AG04449 (cell line): ENCODE results near the gene TMEM61.

Experiments used
- CTCF ChIA-PET: fragments of 350-600 bp; formaldehyde crosslinking; extraction: SDS; loops from one replicate; lab custom pipeline; 2021; ENCODE audit warnings: antibody characterized with exemption; lab: Yijun Ruan, JAX
- POLR2A ChIA-PET: fragments of 400-600, 350-600 bp; formaldehyde crosslinking; extraction: SDS; loops from one replicate; lab custom pipeline; 2020; ENCODE audit warnings: antibody characterized with exemption, inconsistent platforms; lab: Yijun Ruan, JAX
- DNase-seq: peaks from one replicate; pipeline ENCODE4 v3.0.0-alpha.2; 2010; ENCODE audit warnings: low read depth, low spot score
- H3K4me3 ChIP-seq: 2 replicates; pipeline ENCODE4 v1.5.1; 2011; ENCODE audit warnings: low read depth, mild to moderate bottlenecking, control low read depth, low read length
- CTCF ChIP-seq: IDR thresholded peaks from one replicate; pipeline ENCODE4 v1.5.1; 2011; ENCODE audit warnings: mild to moderate bottlenecking, moderate library complexity, low read length, control low read depth, inconsistent platforms; ENCODE audit not compliant: insufficient read depth; ENCODE audit errors: missing control alignments

TMEM61 gene

GRCh38 chr1:54950006-54950368, 30.4 kb upstream of the TMEM61 start:
- no peak for TF ChIP-seq CTCF
- ChIA-PET POLR2A (no interaction called here), CTCF (interaction anchor here (1.0 to 18.6 kb wide), 27 partner anchors 8 to 328 kb away, joined by 3 to 656 read pairs (median 8); partner anchors contain the start of genes BSND, DHCR24 and PCSK9)
- H3K4me3 ChIP-seq = no peak overlapping the region
- DNase-seq = no peak

GRCh38 chr1:54950369-54951163, 29.9 kb upstream of the TMEM61 start:
- DNase-seq = peak; percentile 63
- peak overlapping the region; percentile 20; the same call in 1 of the 2 replicates for H3K4me3 ChIP-seq
- ChIA-PET CTCF (interaction anchor here (0.7 to 18.6 kb wide), 29 partner anchors 11 to 1836 kb away, joined by 3 to 656 read pairs (median 7); partner anchors contain the start of genes BSND, DHCR24 and PCSK9), POLR2A (no interaction called here)
- TF ChIP-seq CTCF = peak; percentile 72

GRCh38 chr1:54951810-54952226, 28.6 kb upstream of the TMEM61 start:
- POLR2A ChIA-PET = no interaction called here
- no peak for DNase-seq
- TF ChIP-seq CTCF = no peak
- CTCF ChIA-PET = interaction anchor here (1.2 to 18.6 kb wide), 11 partner anchors 9 to 82 kb away, joined by 3 to 656 read pairs (median 37); partner anchors contain the start of gene BSND
- H3K4me3 ChIP-seq = no peak overlapping the region

- no peak for DNase-seq
- ChIA-PET POLR2A (no interaction called here), CTCF (interaction anchor here (1.2 to 18.6 kb wide), 8 partner anchors 7 to 117 kb away, joined by 3 to 656 read pairs (median 53); partner anchors contain the start of gene BSND)
- no peak for TF ChIP-seq CTCF
- H3K4me3 ChIP-seq = no peak overlapping the region
Measured at GRCh38 chr1:54952950-54953718, 27.3 kb upstream of the TMEM61 start.

- POLR2A ChIA-PET = no interaction called here
- CTCF ChIA-PET = interaction anchor here (1.4 to 18.6 kb wide), 7 partner anchors 7 to 117 kb away, joined by 3 to 656 read pairs (median 59); partner anchors contain the start of gene BSND
- no peak for TF ChIP-seq CTCF
- no peak for DNase-seq
- no peak overlapping the region for H3K4me3 ChIP-seq
Measured at GRCh38 chr1:54953846-54954245, 26.6 kb upstream of the TMEM61 start.
